Body of pancreas (tissue), 4 donors: ENCODE measurements around the gene TAS2R8. TPM values are rescaled to one million over a fixed set of nuclear protein-coding genes. Genes with fewer than 3 reads are reported as not detected.

ENCODE experiments used
- ATAC-seq: fragments of 150-250 bp; one replicate; pipeline ENCODE4 v1.9.1; 2016
- DNase-seq, 4 donors: peaks; one replicate each; pipeline ENCODE4 v3.0.0-alpha.2; 2019
- H3K27ac ChIP-seq, 4 donors: fragments of 200-600 bp; sonication (generic); 1 replicate in 3 of 4; 2 replicates in 1 of 4; pipeline versions ENCODE4 v1.5.1 to v1.6.1; 2016 to 2019; ENCODE audit warnings: mild to moderate bottlenecking in 1 of 4, mixed read lengths in 1 of 4, moderate library complexity in 1 of 4
- H3K27me3 ChIP-seq, 2 donors: fragments of 200-600 bp; sonication (generic); one replicate each; pipeline ENCODE4 v1.6.0; 2016; ENCODE audit warnings: mild to moderate bottlenecking in 1 of 2
- H3K36me3 ChIP-seq, 2 donors: fragments of 200-600 bp; sonication (generic); replicated peaks in 1 of 2; 2 replicates each; pipeline ENCODE4 v1.5.1; 2016; ENCODE audit warnings: low read depth in 2 of 2; ENCODE audit not compliant: insufficient read depth in 1 of 2
- H3K4me1 ChIP-seq: fragments of 200-600 bp; sonication (generic); one replicate; pipeline ENCODE4 v1.6.0; 2016
- H3K4me3 ChIP-seq, 2 donors: fragments of 200-600 bp; sonication (generic); 1 replicate in 1 of 2; 2 replicates in 1 of 2; pipeline ENCODE4 v1.5.1; 2016 to 2019
- H3K9me3 ChIP-seq, 3 donors: fragments of 200-600 bp; sonication (generic); 1 replicate in 2 of 3; 2 replicates in 1 of 3; pipeline ENCODE4 v1.5.1; 2016
- CTCF ChIP-seq, 7 experiments: fragments of 450-650 bp in 4 of 7; fragments of 200-600 bp in 3 of 7; sonication (generic) in 3 of 7; IDR thresholded peaks; one replicate each; pipeline ENCODE4 v1.5.1; 2016 to 2019; ENCODE audit warnings: antibody characterized with exemption in 7 of 7
- POLR2A ChIP-seq, 3 donors: fragments of 450-650 bp; IDR thresholded peaks; one replicate each; pipeline ENCODE4 v1.6.1; 2016; ENCODE audit warnings: antibody characterized with exemption in 3 of 3, mild to moderate bottlenecking in 2 of 3
- WGBS, 2 donors: methylation state at CpG; one replicate each; pipeline ENCODE4 v1.1.5; 2017; 5-methylcytosine and 5-hydroxymethylcytosine counted together
- intact Hi-C: fragments of 100-400 bp; cut with DNase I; formaldehyde crosslinking; loops from one replicate; pipeline ENCODE4 v1.15.1; 2023
- total RNA-seq, 2 donors: library from RNA; depleted of rRNA; stranded (reverse); fragments of >200 nt; gene quantifications; one replicate each; pipeline ENCODE4 v1.1.0, GENCODE V29; 2016

TAS2R8 gene
- total RNA-seq, 2 donors from 2014 or later: not detected

GRCh38 chr12:10824957-10825356 lies 17.9 kb upstream of the TAS2R8 start:
- no peak overlapping the region for H3K27ac ChIP-seq
- 83 to 84% methylated on average over 3 of the region's 3 CpGs for WGBS, 2 donors
- no peaks in the 10 kb centered on the region for H3K4me1 ChIP-seq
- no peak for TF ChIP-seq CTCF (IDR thresholded peaks at IDR 0.05)
- H3K9me3 ChIP-seq: no peaks in the 10 kb centered on the region
- H3K27me3 ChIP-seq: no peaks in the 10 kb centered on the region
- ATAC-seq (no peak), DNase-seq (no peak)
- no peak overlapping the region for H3K4me3 ChIP-seq
- H3K36me3 ChIP-seq: no peaks in the 10 kb centered on the region
- intact Hi-C loops: no loop called here

GRCh38 chr12:10811883-10812536 lies 4.9 kb upstream of the TAS2R8 start:
- no peak overlapping the region for H3K27ac ChIP-seq
- TF ChIP-seq POLR2A (IDR thresholded peaks at IDR 0.05) (no peak), CTCF (IDR thresholded peaks at IDR 0.05) (no peak)
- WGBS, 2 donors: 67 to 71% methylated on average over 3 of the region's 3 CpGs
- no peaks in the 10 kb centered on the region for H3K4me1 ChIP-seq
- DNase-seq (no peak), ATAC-seq (no peak)
- intact Hi-C loops: no loop called here
- H3K27me3 ChIP-seq: no peaks in the 10 kb centered on the region
- no peaks in the 10 kb centered on the region for H3K36me3 ChIP-seq
- H3K9me3 ChIP-seq: no peaks in the 10 kb centered on the region
- H3K4me3 ChIP-seq: no peak overlapping the region

GRCh38 chr12:10810068-10810467 lies 3.0 kb upstream of the TAS2R8 start, which contains the start of gene TAS2R9:
Gene TAS2R9, minus strand, starts transcription at chr12:10810168. Its CDS starts 93 bp downstream, at chr12:10810075.
- Histone ChIP-seq H3K27ac (no peak within 1 kb of the TSS), H3K9me3 (no peaks in the 10 kb centered on the region), H3K4me1 (no peaks in the 10 kb centered on the region), H3K4me3 (no peak within 1 kb of the TSS), H3K36me3 (no peaks in the 10 kb centered on the region), H3K27me3 (no peaks in the 10 kb centered on the region)
- DNase-seq (no peak), ATAC-seq (no peak)
- TF ChIP-seq POLR2A (IDR thresholded peaks at IDR 0.05): no peak
- TF ChIP-seq CTCF (IDR thresholded peaks at IDR 0.05): no peak
- intact Hi-C loops: no loop called here

GRCh38 chr12:10802587-10802986 lies 4.5 kb downstream of the TAS2R8 start, which contains the start of gene TAS2R7:
Gene TAS2R7, minus strand, starts transcription at chr12:10802627. Its CDS starts 57 bp downstream, at chr12:10802570.
- Histone ChIP-seq H3K27me3 (no peaks in the 10 kb centered on the region), H3K4me1 (no peaks in the 10 kb centered on the region), H3K9me3 (no peaks in the 10 kb centered on the region), H3K27ac (no peak within 1 kb of the TSS), H3K4me3 (no peak within 1 kb of the TSS), H3K36me3 (no peaks in the 10 kb centered on the region)
- WGBS, 2 donors: 45 to 50% methylated on average over 4 of the region's 4 CpGs
- intact Hi-C loops: no loop called here
- no peak for DNase-seq
- no peak for ATAC-seq
- TF ChIP-seq CTCF (IDR thresholded peaks at IDR 0.05): no peak
- TF ChIP-seq POLR2A (IDR thresholded peaks at IDR 0.05): no peak

GRCh38 chr12:10801741-10802140 lies 5.3 kb downstream of the TAS2R8 start:
- TF ChIP-seq POLR2A (IDR thresholded peaks at IDR 0.05) (no peak), CTCF (IDR thresholded peaks at IDR 0.05) (no peak)
- DNase-seq (no peak), ATAC-seq (no peak)
- Histone ChIP-seq H3K27ac (no peak overlapping the region), H3K27me3 (no peaks in the 10 kb centered on the region), H3K4me3 (no peak overlapping the region), H3K4me1 (no peaks in the 10 kb centered on the region), H3K9me3 (no peaks in the 10 kb centered on the region), H3K36me3 (no peaks in the 10 kb centered on the region)
- 32 to 34% methylated on average over 5 of the region's 5 CpGs for WGBS, 2 donors
- intact Hi-C loops: no loop called here
